KOPT-K1 (cell line): ENCODE results near the gene ZFR2.

ENCODE experiments used
- H3K27ac ChIP-seq: fragments of 200-600 bp; sonication (generic); 2 replicates; pipeline ENCODE4 v1.5.1; 2016; ENCODE audit warnings: antibody characterized with exemption, mild to moderate bottlenecking, low read depth, low read length; ENCODE audit not compliant: poor library complexity, severe bottlenecking
- H3K36me3 ChIP-seq: fragments of 200-600 bp; sonication (generic); 2 replicates; pipeline ENCODE4 v1.5.1; 2017; ENCODE audit warnings: antibody characterized with exemption, mild to moderate bottlenecking, low read length, moderate library complexity; ENCODE audit not compliant: insufficient read depth
- H3K9me3 ChIP-seq: fragments of 200-600 bp; sonication (generic); 2 replicates; pipeline ENCODE4 v1.5.1; 2017; ENCODE audit warnings: antibody characterized with exemption, low read length, mild to moderate bottlenecking; ENCODE audit not compliant: insufficient read depth, poor library complexity, severe bottlenecking

ZFR2 gene

GRCh38 chr19:3852614-3853254 lies 16.1 kb downstream of the ZFR2 start:
- no peak overlapping the region for H3K27ac ChIP-seq
- no peaks in the 10 kb centered on the region for H3K36me3 ChIP-seq
- peaks cover 15% of the 10 kb centered on the region for H3K9me3 ChIP-seq

DNA sequence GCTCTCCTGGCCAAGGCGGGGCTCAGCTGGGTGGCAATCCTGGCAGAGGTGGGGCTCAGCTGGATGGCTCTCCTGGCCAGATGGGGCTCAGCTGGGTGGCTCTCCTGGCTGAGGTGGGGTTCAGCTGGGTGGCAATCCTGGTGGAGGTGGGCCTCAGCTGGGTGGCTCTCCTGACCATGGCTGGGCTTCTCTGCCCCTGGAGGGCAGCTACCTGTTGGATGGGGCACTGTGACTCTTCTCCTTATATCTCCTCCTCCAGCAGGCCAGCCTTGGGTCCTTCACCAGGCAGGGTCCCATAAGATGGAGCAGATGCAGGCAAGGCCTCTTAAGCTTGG lies 16.7 kb downstream of the ZFR2 start:
- Histone ChIP-seq H3K9me3 (peaks cover 15% of the 10 kb centered on the region), H3K36me3 (no peaks in the 10 kb centered on the region), H3K27ac (no peak overlapping the region)

DNA sequence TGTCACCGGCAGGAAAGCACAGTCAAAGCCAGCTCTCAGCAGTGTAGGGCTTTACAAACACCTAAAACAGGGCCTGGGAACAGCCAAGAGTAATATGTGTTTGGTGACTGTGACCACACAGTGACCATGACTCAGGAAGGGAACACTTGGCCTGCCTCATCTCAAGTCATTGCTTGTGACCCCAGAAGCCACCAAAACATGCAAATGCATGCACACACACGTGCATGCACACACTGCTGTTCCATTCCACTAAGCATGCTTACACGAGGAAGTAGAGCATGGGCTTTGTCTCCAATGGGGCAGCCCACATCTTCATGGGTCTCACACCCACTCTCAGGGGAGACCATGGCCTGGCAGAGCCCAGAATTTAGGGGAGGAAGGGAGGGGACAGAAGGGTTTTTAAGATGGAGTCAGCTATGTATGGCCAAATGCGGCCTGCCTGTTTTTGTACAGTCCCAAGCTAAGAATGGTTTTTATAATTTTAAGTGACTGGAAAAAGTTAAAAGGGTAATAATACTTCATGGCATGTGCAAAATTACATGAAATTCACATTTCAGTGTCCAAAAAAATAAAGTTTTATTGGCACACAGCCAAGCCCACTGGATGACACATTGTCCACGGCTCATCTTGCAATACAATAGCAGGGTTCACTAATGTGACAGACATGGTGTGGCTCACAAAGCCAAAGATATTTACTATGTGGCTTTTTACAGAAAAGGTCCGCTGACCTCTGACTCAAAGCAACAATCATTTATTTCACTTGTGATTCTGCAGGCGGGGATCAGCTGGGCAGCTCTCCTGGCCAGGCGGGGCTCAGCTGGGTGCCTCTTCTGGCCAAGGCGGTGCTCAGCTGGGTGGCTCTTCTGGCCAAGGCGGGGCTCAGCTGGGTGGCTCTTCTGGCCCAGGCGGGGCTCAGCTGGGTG lies 17.3 kb downstream of the ZFR2 start:
- Histone ChIP-seq H3K27ac (no peak overlapping the region), H3K9me3 (peaks cover 15% of the 10 kb centered on the region), H3K36me3 (no peaks in the 10 kb centered on the region)

GRCh38 chr19:3850320-3850972 lies 18.4 kb downstream of the ZFR2 start:
- Histone ChIP-seq H3K36me3 (no peaks in the 10 kb centered on the region), H3K9me3 (peaks cover 15% of the 10 kb centered on the region), H3K27ac (no peak overlapping the region)

GRCh38 chr19:3849787-3850186 lies 19.1 kb downstream of the ZFR2 start:
- Histone ChIP-seq H3K9me3 (peaks cover 15% of the 10 kb centered on the region), H3K27ac (no peak overlapping the region), H3K36me3 (no peaks in the 10 kb centered on the region)

- H3K36me3 ChIP-seq, result no peaks in the 10 kb centered on the region
- no peak overlapping the region for H3K27ac ChIP-seq
- H3K9me3 ChIP-seq, result peaks cover 15% of the 10 kb centered on the region
Measured at GRCh38 chr19:3849092-3849491, 19.7 kb downstream of the ZFR2 start.

DNA sequence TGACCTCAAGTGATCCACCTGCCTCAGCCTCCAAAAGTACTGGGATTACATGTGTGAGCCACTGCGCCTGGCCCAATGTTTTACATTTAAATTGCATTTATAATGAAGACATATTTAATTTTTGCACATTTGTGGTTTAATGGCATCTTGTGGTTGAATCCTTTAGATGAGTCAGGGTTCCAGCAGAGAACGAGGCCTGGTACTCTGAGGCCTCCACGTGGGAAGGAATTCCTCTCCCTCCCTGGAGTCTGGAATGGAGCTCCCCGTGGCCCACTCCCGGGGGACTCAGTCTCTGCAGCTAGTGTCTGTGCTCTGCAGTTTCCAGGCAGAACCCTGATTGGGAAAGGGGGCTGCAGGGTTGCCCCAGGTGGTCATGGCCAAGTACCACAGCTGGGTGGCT lies 24.2 kb downstream of the ZFR2 start:
- H3K9me3 ChIP-seq, result no peaks in the 10 kb centered on the region
- H3K36me3 ChIP-seq, result no peaks in the 10 kb centered on the region
- no peak overlapping the region for H3K27ac ChIP-seq

DNA sequence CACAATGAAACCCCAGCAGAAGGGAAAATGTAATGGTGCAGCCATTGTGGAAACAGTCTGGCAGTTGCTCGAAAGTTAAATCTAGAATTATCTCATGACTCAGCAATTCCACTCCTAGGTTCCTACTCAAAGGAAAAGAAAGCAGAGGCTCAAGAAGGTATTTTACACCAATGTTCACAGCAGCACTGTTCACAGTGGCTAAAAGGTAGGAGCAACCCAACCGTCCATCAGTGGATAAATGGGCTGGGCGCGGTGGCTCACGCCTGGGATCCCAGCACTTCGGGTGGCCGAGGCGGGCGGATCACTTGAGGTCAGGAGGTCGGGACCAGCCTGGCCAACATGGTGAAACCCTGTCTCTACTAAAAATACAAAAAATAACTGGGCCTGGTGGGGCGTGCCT lies 25.9 kb downstream of the ZFR2 start:
- peaks cover 3% of the 10 kb centered on the region for H3K9me3 ChIP-seq
- H3K27ac ChIP-seq, result no peak overlapping the region
- no peaks in the 10 kb centered on the region for H3K36me3 ChIP-seq

- Histone ChIP-seq H3K9me3 (peaks cover 13% of the 10 kb centered on the region), H3K27ac (no peak overlapping the region), H3K36me3 (no peaks in the 10 kb centered on the region)
Measured at GRCh38 chr19:3840804-3841203, 28.0 kb downstream of the ZFR2 start.

DNA sequence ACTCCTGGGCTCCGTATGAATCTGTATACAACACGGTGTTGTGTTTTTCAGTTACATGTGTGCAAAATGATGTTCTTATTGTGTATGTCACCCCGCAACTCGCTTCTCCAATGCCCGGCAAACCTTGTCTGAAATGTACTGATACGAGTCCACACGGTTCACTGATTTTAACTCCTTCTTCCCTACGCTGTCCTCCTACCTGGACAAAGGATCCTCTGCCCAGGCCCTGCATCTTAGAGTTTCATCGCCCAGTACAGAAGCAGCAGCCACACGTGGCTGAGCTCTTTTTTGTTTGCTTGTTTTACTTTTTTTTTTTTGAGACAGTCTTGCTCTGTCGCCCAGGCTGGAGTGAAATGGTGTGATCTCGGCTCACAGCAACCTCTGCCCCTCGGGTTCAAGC lies 28.9 kb downstream of the ZFR2 start:
- H3K36me3 ChIP-seq, result no peaks in the 10 kb centered on the region
- no peak overlapping the region for H3K27ac ChIP-seq
- H3K9me3 ChIP-seq, result peaks cover 13% of the 10 kb centered on the region

DNA sequence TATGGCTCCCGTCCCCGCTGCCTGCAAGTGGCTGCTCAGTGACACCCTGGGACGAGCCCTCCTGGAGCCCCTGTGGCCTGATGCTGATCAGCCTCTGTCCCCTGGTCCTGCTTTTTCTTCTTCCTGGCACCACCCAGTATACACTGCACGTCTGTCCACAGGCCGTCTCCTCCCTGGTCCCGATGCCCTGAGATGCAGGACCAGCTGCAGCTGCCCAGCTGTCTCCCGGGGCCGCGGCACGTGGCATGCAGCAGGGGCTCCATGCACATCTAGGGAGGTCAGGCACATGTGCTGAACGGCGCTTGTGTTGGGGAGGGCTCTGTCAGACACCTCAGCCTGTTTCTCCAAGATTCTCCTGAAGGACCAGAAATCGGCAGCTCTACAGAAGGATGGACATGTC lies 30.2 kb downstream of the ZFR2 start:
- H3K27ac ChIP-seq, result no peak overlapping the region
- H3K9me3 ChIP-seq, result peaks cover 13% of the 10 kb centered on the region
- no peaks in the 10 kb centered on the region for H3K36me3 ChIP-seq

DNA sequence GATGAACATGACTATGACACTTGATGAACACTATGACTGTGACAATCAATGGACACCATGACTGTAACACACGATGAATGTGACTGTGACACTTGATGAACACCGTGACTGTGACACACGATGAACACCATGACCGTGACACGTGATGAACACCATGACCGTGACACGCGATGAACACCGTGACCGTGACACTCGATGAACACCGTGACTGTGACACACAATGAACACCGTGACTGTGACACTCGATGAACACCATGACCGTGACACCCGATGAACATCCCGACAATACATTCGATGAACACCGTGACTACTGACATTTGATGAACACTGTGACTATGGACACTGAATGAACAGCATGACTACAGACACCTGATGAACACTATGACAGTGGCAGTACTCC lies 30.9 kb downstream of the ZFR2 start:
- H3K36me3 ChIP-seq, result no peaks in the 10 kb centered on the region
- H3K27ac ChIP-seq, result no peak overlapping the region
- H3K9me3 ChIP-seq, result peaks cover 13% of the 10 kb centered on the region

- no peak overlapping the region for H3K27ac ChIP-seq
- H3K36me3 ChIP-seq, result no peaks in the 10 kb centered on the region
- H3K9me3 ChIP-seq, result peaks cover 13% of the 10 kb centered on the region
Measured at GRCh38 chr19:3837332-3837731, 31.5 kb downstream of the ZFR2 start.

GRCh38 chr19:3836887-3837286 lies 32.0 kb downstream of the ZFR2 start:
- Histone ChIP-seq H3K27ac (no peak overlapping the region), H3K36me3 (no peaks in the 10 kb centered on the region), H3K9me3 (peaks cover 13% of the 10 kb centered on the region)

- Histone ChIP-seq H3K36me3 (no peaks in the 10 kb centered on the region), H3K27ac (no peak overlapping the region), H3K9me3 (peaks cover 13% of the 10 kb centered on the region)
Measured at GRCh38 chr19:3835055-3835435, 33.8 kb downstream of the ZFR2 start.
